Neural progenitor cell (in vitro differentiated cells): ENCODE measurements around the gene CALCR. TPM values are rescaled to one million over a fixed set of nuclear protein-coding genes. Genes with fewer than 3 reads are reported as not detected.

Experiments used
- DNase-seq: peaks from one replicate; pipeline ENCODE4 v3.0.0-alpha.2; 2016; ENCODE audit warnings: low spot score
- H2AFZ ChIP-seq: fragments of 200-600 bp; sonication (generic); replicated peaks from 2 replicates; pipeline ENCODE4 v1.6.1; 2016; ENCODE audit warnings: antibody characterized with exemption
- H3F3A ChIP-seq: fragments of 200-600 bp; sonication (generic); 2 replicates; pipeline ENCODE4 v1.6.1; 2016; ENCODE audit warnings: antibody characterized with exemption, low read depth
- H3K27ac ChIP-seq: fragments of 200-600 bp; sonication (generic); 2 replicates; pipeline ENCODE4 v1.5.1; 2016; ENCODE audit warnings: mild to moderate bottlenecking
- H3K27me3 ChIP-seq: fragments of 200-600 bp; sonication (generic); 2 replicates; pipeline ENCODE4 v1.6.1; 2016; ENCODE audit warnings: mild to moderate bottlenecking, moderate library complexity
- H3K36me3 ChIP-seq: fragments of 200-600 bp; sonication (generic); 2 replicates; pipeline ENCODE4 v1.5.1; 2016
- H3K4me1 ChIP-seq: fragments of 200-600 bp; sonication (generic); 2 replicates; pipeline ENCODE4 v1.6.1; 2016; ENCODE audit warnings: mixed run types
- H3K4me2 ChIP-seq: fragments of 200-600 bp; sonication (generic); 2 replicates; pipeline ENCODE4 v1.6.1; 2016
- H3K4me3 ChIP-seq: fragments of 200-600 bp; sonication (generic); 2 replicates; pipeline ENCODE4 v1.5.1; 2016
- H3K79me2 ChIP-seq: fragments of 200-600 bp; sonication (generic); 2 replicates; pipeline ENCODE4 v1.6.1; 2016; ENCODE audit warnings: low read depth
- H3K9ac ChIP-seq: fragments of 200-600 bp; sonication (generic); 2 replicates; pipeline ENCODE4 v1.6.1; 2016
- H3K9me3 ChIP-seq: fragments of 200-600 bp; sonication (generic); 2 replicates; pipeline ENCODE4 v1.5.1; 2016; ENCODE audit warnings: low read depth
- H4K20me1 ChIP-seq: fragments of 200-600 bp; sonication (generic); 2 replicates; pipeline ENCODE4 v1.6.1; 2016; ENCODE audit warnings: low read depth
- H3K27ac Mint-ChIP-seq: 3 replicates; pipeline ENCODE4 v1.8.0; 2021; ENCODE audit warnings: mixed read lengths
- H3K27me3 Mint-ChIP-seq: 2 replicates; pipeline ENCODE4 v1.8.0; 2022; ENCODE audit warnings: low read depth, mild to moderate bottlenecking, inconsistent platforms, moderate library complexity, mixed read lengths; ENCODE audit not compliant: insufficient read depth
- H3K36me3 Mint-ChIP-seq: 3 replicates; pipeline ENCODE4 v1.8.0; 2021; ENCODE audit warnings: mixed read lengths
- H3K4me1 Mint-ChIP-seq: 3 replicates; pipeline ENCODE4 v1.8.0; 2021; ENCODE audit warnings: mixed read lengths
- H3K4me3 Mint-ChIP-seq: 3 replicates; pipeline ENCODE4 v1.8.0; 2021; ENCODE audit warnings: mild to moderate bottlenecking, moderate library complexity, mixed read lengths
- H3K9me3 Mint-ChIP-seq: 3 replicates; pipeline ENCODE4 v1.8.0; 2020; ENCODE audit warnings: mixed read lengths
- CTCF ChIP-seq: fragments of 200-600 bp; sonication (generic); IDR thresholded peaks from 2 replicates; pipeline ENCODE4 v1.5.1; 2017; ENCODE audit warnings: antibody characterized with exemption, mild to moderate bottlenecking
- EZH2 ChIP-seq: fragments of 200-600 bp; sonication (generic); IDR thresholded peaks from 2 replicates; pipeline ENCODE4 v1.6.1; 2017; ENCODE audit warnings: antibody characterized with exemption, mild to moderate bottlenecking, moderate library complexity
- EZH2phosphoT487 ChIP-seq: fragments of 200-600 bp; sonication (generic); IDR thresholded peaks from 2 replicates; pipeline ENCODE4 v1.6.1; 2017; ENCODE audit warnings: antibody characterized with exemption
- total RNA-seq: library from RNA; depleted of rRNA; stranded (reverse); fragments of >200 nt; gene quantifications from 2 replicates; pipeline ENCODE4 v1.2.3, GENCODE V29; 2015; ENCODE audit warnings: low replicate concordance

The CALCR gene
- total RNA-seq, 1 donor from 2014 or later: not detected

- no peak overlapping the region for H3K4me3 ChIP-seq
- Mint-ChIP-seq H3K36me3 (no peaks in the 10 kb centered on the region), H3K27ac (no peak overlapping the region), H3K27me3 (no peaks in the 10 kb centered on the region), H3K4me3 (no peak overlapping the region), H3K9me3 (no peaks in the 10 kb centered on the region), H3K4me1 (no peaks in the 10 kb centered on the region)
- no peak overlapping the region for H3K27ac ChIP-seq
- no peak overlapping the region for H3K4me2 ChIP-seq
- no peaks in the 10 kb centered on the region for H3K79me2 ChIP-seq
- H3K4me1 ChIP-seq: no peaks in the 10 kb centered on the region
- H4K20me1 ChIP-seq: no peaks in the 10 kb centered on the region
- no peaks in the 10 kb centered on the region for H3K36me3 ChIP-seq
- H3K27me3 ChIP-seq: no peaks in the 10 kb centered on the region
- H3F3A ChIP-seq: no peaks in the 10 kb centered on the region
- no peak overlapping the region for H2AFZ ChIP-seq
- no peak for DNase-seq
- no peak overlapping the region for H3K9ac ChIP-seq
- TF ChIP-seq CTCF: no peak
- TF ChIP-seq EZH2phosphoT487: no peak
- TF ChIP-seq EZH2: no peak
- no peaks in the 10 kb centered on the region for H3K9me3 ChIP-seq
Observed at GRCh38 chr7:93414574-93414973, 159.9 kb downstream of the CALCR start.

GRCh38 chr7:93409324-93409723 lies 165.2 kb downstream of the CALCR start:
- H3K9me3 Mint-ChIP-seq: peaks cover 8% of the 10 kb centered on the region
- H3F3A ChIP-seq: no peaks in the 10 kb centered on the region
- H4K20me1 ChIP-seq: no peaks in the 10 kb centered on the region
- H3K79me2 ChIP-seq: no peaks in the 10 kb centered on the region
- TF ChIP-seq CTCF: no peak
- TF ChIP-seq EZH2phosphoT487: no peak
- no peak for TF ChIP-seq EZH2
- H3K4me3 ChIP-seq: no peak overlapping the region
- no peak for DNase-seq
- no peak overlapping the region for H3K4me3 Mint-ChIP-seq
- H3K27ac Mint-ChIP-seq: no peak overlapping the region
- H3K27me3 Mint-ChIP-seq: no peaks in the 10 kb centered on the region
- no peak overlapping the region for H3K4me2 ChIP-seq
- no peak overlapping the region for H3K9ac ChIP-seq
- no peaks in the 10 kb centered on the region for H3K4me1 ChIP-seq
- H3K9me3 ChIP-seq: no peaks in the 10 kb centered on the region
- H2AFZ ChIP-seq: no peak overlapping the region
- H3K36me3 ChIP-seq: no peaks in the 10 kb centered on the region
- no peak overlapping the region for H3K27ac ChIP-seq
- no peaks in the 10 kb centered on the region for H3K4me1 Mint-ChIP-seq
- H3K36me3 Mint-ChIP-seq: no peaks in the 10 kb centered on the region
- H3K27me3 ChIP-seq: no peaks in the 10 kb centered on the region

- no peak overlapping the region for H3K4me3 Mint-ChIP-seq
- DNase-seq: peak; percentile 3
Observed at GRCh38 chr7:93407239-93407638, 167.3 kb downstream of the CALCR start.

More at GRCh38 chr7:93407239-93407638, 167.3 kb downstream of the CALCR start:
- Histone ChIP-seq H3K27me3 (no peaks in the 10 kb centered on the region), H3K9me3 (no peaks in the 10 kb centered on the region), H2AFZ (no peak overlapping the region), H3K4me3 (no peak overlapping the region), H3K36me3 (no peaks in the 10 kb centered on the region), H3K4me2 (no peak overlapping the region), H3K27ac (no peak overlapping the region), H3K79me2 (no peaks in the 10 kb centered on the region), H4K20me1 (no peaks in the 10 kb centered on the region), H3K9ac (no peak overlapping the region), H3K4me1 (no peaks in the 10 kb centered on the region), H3F3A (no peaks in the 10 kb centered on the region)
- Mint-ChIP-seq H3K27ac (no peak overlapping the region), H3K36me3 (no peaks in the 10 kb centered on the region), H3K9me3 (peaks cover 11% of the 10 kb centered on the region), H3K4me1 (no peaks in the 10 kb centered on the region), H3K27me3 (no peaks in the 10 kb centered on the region)
- no peak for TF ChIP-seq CTCF
